GM19438 (cell line): Measurements from ENCODE around the gene NOTCH1.

Experiments
- ATAC-seq: cut with Tn5 transposase; IDR thresholded peaks from one replicate; pipeline ENCODE4 v1.9.1; 2021; ENCODE audit warnings: low read depth; ENCODE audit not compliant: unreplicated experiment

The NOTCH1 gene

GRCh38 chr9:136549010-136549980 is 3.4 kb upstream of the NOTCH1 start:
- ATAC-seq: no peak

GRCh38 chr9:136547508-136548215 is 1.8 kb upstream of the NOTCH1 start:
- no peak for ATAC-seq

GRCh38 chr9:136546697-136547501 is 1.1 kb upstream of the NOTCH1 start:
- no peak for ATAC-seq

- ATAC-seq: no peak
Observed at GRCh38 chr9:136545692-136545964, 220 bp downstream of the NOTCH1 start.

- peak; percentile 20 for ATAC-seq
Observed at GRCh38 chr9:136544964-136545691, 720 bp downstream of the NOTCH1 start.

- ATAC-seq: no peak
Observed at GRCh38 chr9:136544548-136544963, 1.3 kb downstream of the NOTCH1 start.

GRCh38 chr9:136543830-136544547 is 1.9 kb downstream of the NOTCH1 start:
- no peak for ATAC-seq

- ATAC-seq: no peak
Observed at GRCh38 chr9:136543280-136543679, 2.6 kb downstream of the NOTCH1 start.

- ATAC-seq: no peak
Observed at GRCh38 chr9:136542241-136543040, 3.4 kb downstream of the NOTCH1 start.

- no peak for ATAC-seq
Observed at GRCh38 chr9:136541709-136542108, 4.1 kb downstream of the NOTCH1 start.

GRCh38 chr9:136541179-136541578 is 4.7 kb downstream of the NOTCH1 start:
- ATAC-seq: no peak

- peak; percentile 41 for ATAC-seq
Observed at GRCh38 chr9:136539427-136540421, 6.1 kb downstream of the NOTCH1 start.

- no peak for ATAC-seq
Observed at GRCh38 chr9:136538599-136539426, 7.0 kb downstream of the NOTCH1 start.

GRCh38 chr9:136537896-136538598 is 7.8 kb downstream of the NOTCH1 start:
- no peak for ATAC-seq

- no peak for ATAC-seq
Observed at GRCh38 chr9:136537411-136537810, 8.4 kb downstream of the NOTCH1 start.

GRCh38 chr9:136536721-136537241 is 9.1 kb downstream of the NOTCH1 start:
- no peak for ATAC-seq
